ENCODE results near the gene CNTNAP2. TPM values are rescaled to one million over a fixed set of nuclear protein-coding genes. Genes with fewer than 3 reads are reported as not detected.

The CNTNAP2 gene
- total RNA-seq, 1 experiment from 2014 or later, result 60.0 TPM

DNA sequence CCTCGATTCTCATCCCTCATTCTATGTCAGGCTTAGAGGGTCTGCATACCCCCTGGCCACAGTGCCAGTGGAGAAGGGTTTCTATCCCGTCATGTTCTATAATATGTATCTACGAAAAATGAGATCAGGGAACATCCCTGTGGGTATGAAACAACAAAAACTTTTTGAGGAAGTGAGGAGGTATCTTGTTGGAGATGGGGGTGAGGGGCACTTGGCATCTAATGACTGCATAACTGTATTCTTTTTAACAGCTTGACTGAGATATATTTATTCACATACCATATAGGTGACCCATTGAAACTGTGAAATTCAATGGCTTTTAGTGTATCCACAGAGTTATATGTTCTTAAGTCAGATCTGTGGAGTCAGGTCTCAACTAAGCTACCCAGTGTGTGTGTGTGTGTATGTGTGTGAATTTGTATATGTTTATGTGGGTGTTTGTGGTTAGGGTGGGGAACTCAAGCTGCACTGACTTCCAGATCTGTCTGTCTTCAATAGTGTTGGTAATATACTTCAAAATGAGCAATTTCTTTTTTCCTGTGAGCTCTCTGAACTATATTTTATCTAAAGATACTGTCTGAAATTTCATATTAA, 528.9 kb downstream of the CNTNAP2 start:
- intact Hi-C loops (cut with micrococcal nuclease; ENCODE audit: unreplicated experiment), result no loop called here
- no peaks in the 10 kb centered on the region for H3K27me3 ChIP-seq (replicated peaks; ENCODE audit: insufficient read depth, low read depth, low read length, poor library complexity)
- no peaks in the 10 kb centered on the region for H3K9me3 ChIP-seq (ENCODE audit: low read depth, low read length, poor library complexity, severe bottlenecking)
- H3K4me3 ChIP-seq (ENCODE audit: low read depth, low read length, poor library complexity, severe bottlenecking), result no peak overlapping the region
- BruUV-seq (replicated peaks), result no TSS peak
- no peaks in the 10 kb centered on the region for H3K4me1 ChIP-seq (ENCODE audit: insufficient read depth, low read length, poor library complexity, severe bottlenecking)
- H3K36me3 ChIP-seq (ENCODE audit: insufficient read depth, low read length, poor library complexity, severe bottlenecking), result no peaks in the 10 kb centered on the region
- no peak for TF ChIP-seq EZH2 (IDR thresholded peaks at IDR 0.05; ENCODE audit: borderline replicate concordance, low read depth, low read length, poor library complexity, severe bottlenecking)
- TF ChIP-seq, protein P1, sequence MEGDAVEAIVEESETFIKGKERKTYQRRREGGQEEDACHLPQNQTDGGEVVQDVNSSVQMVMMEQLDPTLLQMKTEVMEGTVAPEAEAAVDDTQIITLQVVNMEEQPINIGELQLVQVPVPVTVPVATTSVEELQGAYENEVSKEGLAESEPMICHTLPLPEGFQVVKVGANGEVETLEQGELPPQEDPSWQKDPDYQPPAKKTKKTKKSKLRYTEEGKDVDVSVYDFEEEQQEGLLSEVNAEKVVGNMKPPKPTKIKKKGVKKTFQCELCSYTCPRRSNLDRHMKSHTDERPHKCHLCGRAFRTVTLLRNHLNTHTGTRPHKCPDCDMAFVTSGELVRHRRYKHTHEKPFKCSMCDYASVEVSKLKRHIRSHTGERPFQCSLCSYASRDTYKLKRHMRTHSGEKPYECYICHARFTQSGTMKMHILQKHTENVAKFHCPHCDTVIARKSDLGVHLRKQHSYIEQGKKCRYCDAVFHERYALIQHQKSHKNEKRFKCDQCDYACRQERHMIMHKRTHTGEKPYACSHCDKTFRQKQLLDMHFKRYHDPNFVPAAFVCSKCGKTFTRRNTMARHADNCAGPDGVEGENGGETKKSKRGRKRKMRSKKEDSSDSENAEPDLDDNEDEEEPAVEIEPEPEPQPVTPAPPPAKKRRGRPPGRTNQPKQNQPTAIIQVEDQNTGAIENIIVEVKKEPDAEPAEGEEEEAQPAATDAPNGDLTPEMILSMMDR (conservative IDR thresholded peaks at IDR 0.05; ENCODE audit: low read depth, low read length), result no peak
- POLR2A ChIA-PET (ENCODE audit: low non-redundant PET), result no interaction called here
- no peak overlapping the region for H3K27ac ChIP-seq (ENCODE audit: low read depth, low read length, poor library complexity, severe bottlenecking)
- CTCF ChIA-PET, result no interaction called here
- no peak for DNase-seq (ENCODE audit: low spot score)

DNA sequence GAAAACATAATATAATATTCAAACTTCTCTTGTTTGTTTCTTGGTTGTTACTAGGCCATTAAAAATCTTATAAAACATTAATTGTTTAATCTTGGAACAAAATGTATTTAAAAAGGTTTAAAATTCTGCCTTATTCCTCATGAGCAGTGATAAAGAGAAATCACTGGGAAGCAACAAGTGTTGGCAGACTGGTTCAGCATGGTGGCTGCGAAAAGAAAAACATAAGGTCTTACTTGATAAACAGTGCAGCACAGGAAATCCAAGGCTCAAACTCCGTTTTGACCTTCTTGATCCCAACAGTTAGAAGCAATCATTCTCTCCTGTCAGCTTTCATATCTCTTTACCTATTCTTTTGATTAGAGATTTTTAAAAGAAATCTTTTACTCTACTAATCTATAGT, 530.8 kb downstream of the CNTNAP2 start:
- Histone ChIP-seq H3K4me3 (ENCODE audit: low read depth, low read length, poor library complexity, severe bottlenecking) (no peak overlapping the region), H3K27me3 (replicated peaks; ENCODE audit: insufficient read depth, low read depth, low read length, poor library complexity) (no peaks in the 10 kb centered on the region), H3K4me1 (ENCODE audit: insufficient read depth, low read length, poor library complexity, severe bottlenecking) (no peaks in the 10 kb centered on the region), H3K27ac (ENCODE audit: low read depth, low read length, poor library complexity, severe bottlenecking) (no peak overlapping the region), H3K9me3 (ENCODE audit: low read depth, low read length, poor library complexity, severe bottlenecking) (no peaks in the 10 kb centered on the region), H3K36me3 (ENCODE audit: insufficient read depth, low read length, poor library complexity, severe bottlenecking) (no peaks in the 10 kb centered on the region)
- BruUV-seq (replicated peaks), result no TSS peak
- ChIA-PET CTCF (no interaction called here), POLR2A (ENCODE audit: low non-redundant PET) (no interaction called here)
- intact Hi-C loops (cut with micrococcal nuclease; ENCODE audit: unreplicated experiment), result no loop called here
- DNase-seq (ENCODE audit: low spot score), result no peak
- no peak for TF ChIP-seq EZH2 (IDR thresholded peaks at IDR 0.05; ENCODE audit: borderline replicate concordance, low read depth, low read length, poor library complexity, severe bottlenecking)
- TF ChIP-seq, protein P1 (conservative IDR thresholded peaks at IDR 0.05; ENCODE audit: low read depth, low read length), result no peak

DNA sequence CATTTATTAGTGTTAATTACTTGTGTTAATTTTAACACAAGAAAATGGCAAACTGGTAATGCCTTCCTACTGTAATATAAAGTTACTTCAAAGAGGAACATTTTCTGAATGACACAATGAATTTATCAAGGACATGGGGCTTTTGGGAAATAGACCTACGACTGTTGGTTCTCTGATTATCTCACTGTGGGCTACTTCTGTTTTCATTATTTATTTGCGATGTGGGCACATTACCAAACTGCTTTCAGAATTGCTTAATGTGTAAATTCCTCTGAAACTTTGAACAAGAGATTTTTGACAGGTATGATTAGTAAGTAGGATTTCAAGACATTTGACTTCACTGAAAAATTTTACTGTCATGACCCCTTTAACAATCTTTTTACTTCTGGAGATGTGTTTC, 535.6 kb downstream of the CNTNAP2 start:
- no TSS peak for BruUV-seq (replicated peaks)
- ChIA-PET POLR2A (ENCODE audit: low non-redundant PET) (no interaction called here), CTCF (no interaction called here)
- Histone ChIP-seq H3K36me3 (ENCODE audit: insufficient read depth, low read length, poor library complexity, severe bottlenecking) (no peaks in the 10 kb centered on the region), H3K27ac (ENCODE audit: low read depth, low read length, poor library complexity, severe bottlenecking) (no peak overlapping the region), H3K4me1 (ENCODE audit: insufficient read depth, low read length, poor library complexity, severe bottlenecking) (no peaks in the 10 kb centered on the region), H3K9me3 (ENCODE audit: low read depth, low read length, poor library complexity, severe bottlenecking) (no peaks in the 10 kb centered on the region), H3K27me3 (replicated peaks; ENCODE audit: insufficient read depth, low read depth, low read length, poor library complexity) (no peaks in the 10 kb centered on the region), H3K4me3 (ENCODE audit: low read depth, low read length, poor library complexity, severe bottlenecking) (no peak overlapping the region)
- DNase-seq (ENCODE audit: low spot score), result no peak
- no peak for TF ChIP-seq EZH2 (IDR thresholded peaks at IDR 0.05; ENCODE audit: borderline replicate concordance, low read depth, low read length, poor library complexity, severe bottlenecking)
- TF ChIP-seq, protein P1 (conservative IDR thresholded peaks at IDR 0.05; ENCODE audit: low read depth, low read length), result no peak
- intact Hi-C loops (cut with micrococcal nuclease; ENCODE audit: unreplicated experiment), result no loop called here
